ENCODE measurements around the gene GTF2A1L. TPM values are rescaled to one million over a fixed set of nuclear protein-coding genes. Genes with fewer than 3 reads are reported as not detected.

The GTF2A1L gene
- total RNA-seq, 3 donors from 2014 or later = 0.29 to 2.9 TPM; not detected in 1

GRCh38 chr2:48709096-48710034 lies 91.7 kb downstream of the GTF2A1L start:
- Histone ChIP-seq H3K36me3 (no peaks in the 10 kb centered on the region), H3K27me3 (no peaks in the 10 kb centered on the region), H3K4me1 (no peaks in the 10 kb centered on the region), H3K4me3 (no peak overlapping the region), H3K9me3 (no peaks in the 10 kb centered on the region), H3K27ac (no peak overlapping the region)
- intact Hi-C loops (cut with DNase I; ENCODE audit: low total_unique reads) = loop anchor here (5.0 to 10.0 kb wide), 2 partner anchors 192 to 705 kb away; no protein-coding TSS in a partner anchor
- no peak for DNase-seq (ENCODE audit: low spot score in 2 of 2)
- TF ChIP-seq POLR2A (IDR thresholded peaks at IDR 0.05) (no peak), POLR2AphosphoS5 (IDR thresholded peaks at IDR 0.05) (no peak)
- TF ChIP-seq, protein P1, sequence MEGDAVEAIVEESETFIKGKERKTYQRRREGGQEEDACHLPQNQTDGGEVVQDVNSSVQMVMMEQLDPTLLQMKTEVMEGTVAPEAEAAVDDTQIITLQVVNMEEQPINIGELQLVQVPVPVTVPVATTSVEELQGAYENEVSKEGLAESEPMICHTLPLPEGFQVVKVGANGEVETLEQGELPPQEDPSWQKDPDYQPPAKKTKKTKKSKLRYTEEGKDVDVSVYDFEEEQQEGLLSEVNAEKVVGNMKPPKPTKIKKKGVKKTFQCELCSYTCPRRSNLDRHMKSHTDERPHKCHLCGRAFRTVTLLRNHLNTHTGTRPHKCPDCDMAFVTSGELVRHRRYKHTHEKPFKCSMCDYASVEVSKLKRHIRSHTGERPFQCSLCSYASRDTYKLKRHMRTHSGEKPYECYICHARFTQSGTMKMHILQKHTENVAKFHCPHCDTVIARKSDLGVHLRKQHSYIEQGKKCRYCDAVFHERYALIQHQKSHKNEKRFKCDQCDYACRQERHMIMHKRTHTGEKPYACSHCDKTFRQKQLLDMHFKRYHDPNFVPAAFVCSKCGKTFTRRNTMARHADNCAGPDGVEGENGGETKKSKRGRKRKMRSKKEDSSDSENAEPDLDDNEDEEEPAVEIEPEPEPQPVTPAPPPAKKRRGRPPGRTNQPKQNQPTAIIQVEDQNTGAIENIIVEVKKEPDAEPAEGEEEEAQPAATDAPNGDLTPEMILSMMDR (IDR thresholded peaks at IDR 0.05) = no peak

- TF ChIP-seq, protein P1 (IDR thresholded peaks at IDR 0.05) = no peak
- TF ChIP-seq POLR2A (IDR thresholded peaks at IDR 0.05) (no peak), POLR2AphosphoS5 (IDR thresholded peaks at IDR 0.05) (no peak)
- Histone ChIP-seq H3K27ac (no peak overlapping the region), H3K9me3 (no peaks in the 10 kb centered on the region), H3K4me1 (no peaks in the 10 kb centered on the region), H3K36me3 (no peaks in the 10 kb centered on the region), H3K4me3 (no peak overlapping the region), H3K27me3 (no peaks in the 10 kb centered on the region)
- intact Hi-C loops (cut with DNase I; ENCODE audit: low total_unique reads) = loop anchor here (5.0 kb wide), 1 partner anchor 194 kb away; no protein-coding TSS in a partner anchor
- no peak for DNase-seq (ENCODE audit: low spot score in 2 of 2)
Measured at GRCh38 chr2:48711343-48711742, 93.7 kb downstream of the GTF2A1L start.

DNA sequence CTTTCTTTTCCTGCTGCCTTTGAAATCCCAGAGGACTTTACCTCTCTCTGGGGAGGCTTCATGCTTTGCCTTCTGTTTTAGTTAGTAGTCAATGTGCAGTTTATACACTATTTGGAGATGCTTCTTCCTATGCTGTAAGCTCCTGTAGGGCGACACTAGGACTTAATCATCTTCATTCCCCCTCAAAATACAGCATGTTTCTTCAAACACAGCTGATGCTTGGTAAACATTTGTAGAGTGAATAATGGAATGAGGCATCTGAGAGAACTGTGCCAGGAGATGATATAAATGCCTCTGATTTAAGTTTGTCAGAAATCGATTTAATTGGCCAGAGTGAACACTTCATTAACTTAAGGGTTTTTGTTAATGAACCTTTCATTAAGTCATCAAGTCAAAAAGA lies 94.5 kb downstream of the GTF2A1L start:
- TF ChIP-seq, protein P1 (IDR thresholded peaks at IDR 0.05) = no peak
- no peak for TF ChIP-seq POLR2A (IDR thresholded peaks at IDR 0.05)
- no peak for TF ChIP-seq POLR2AphosphoS5 (IDR thresholded peaks at IDR 0.05)

DNA sequence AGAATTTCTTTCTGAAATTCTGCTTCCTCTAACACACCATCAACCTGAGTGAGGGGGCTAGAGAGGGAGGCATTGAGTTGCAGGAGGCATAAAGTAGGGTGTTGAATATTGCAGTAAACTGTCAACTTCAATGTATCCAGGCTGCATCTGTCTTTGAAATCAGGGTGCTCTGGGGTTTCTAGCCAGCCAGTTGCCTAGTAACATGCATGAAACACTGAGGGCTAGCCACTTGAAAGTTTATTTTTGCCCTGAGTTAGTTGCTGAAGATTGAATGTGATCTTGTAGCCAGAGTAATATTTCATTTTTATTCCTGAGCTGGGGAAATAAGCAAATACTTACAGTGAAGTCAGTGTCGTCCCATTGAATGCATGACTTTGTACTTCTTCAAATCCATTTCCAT lies 96.0 kb downstream of the GTF2A1L start:
- H3K27me3 ChIP-seq = no peaks in the 10 kb centered on the region
- no peak overlapping the region for H3K27ac ChIP-seq
- no peaks in the 10 kb centered on the region for H3K36me3 ChIP-seq
- H3K4me3 ChIP-seq = no peak overlapping the region
- intact Hi-C loops (cut with DNase I; ENCODE audit: low total_unique reads) = loop anchor here (5.0 kb wide), 1 partner anchor 196 kb away; no protein-coding TSS in a partner anchor
- TF ChIP-seq, protein P1 (IDR thresholded peaks at IDR 0.05) = no peak
- TF ChIP-seq POLR2AphosphoS5 (IDR thresholded peaks at IDR 0.05) = no peak
- no peak for TF ChIP-seq POLR2A (IDR thresholded peaks at IDR 0.05)
- no peaks in the 10 kb centered on the region for H3K9me3 ChIP-seq
- H3K4me1 ChIP-seq = no peaks in the 10 kb centered on the region
- DNase-seq (ENCODE audit: low spot score in 2 of 2) = no peak

More for the DNA sequence above, 94.5 kb downstream of the GTF2A1L start:
- Histone ChIP-seq H3K9me3 (no peaks in the 10 kb centered on the region), H3K4me1 (no peaks in the 10 kb centered on the region), H3K27ac (no peak overlapping the region), H3K4me3 (no peak overlapping the region), H3K36me3 (no peaks in the 10 kb centered on the region), H3K27me3 (no peaks in the 10 kb centered on the region)
- no peak for DNase-seq (ENCODE audit: low spot score in 2 of 2)
- intact Hi-C loops (cut with DNase I; ENCODE audit: low total_unique reads) = loop anchor here (5.0 kb wide), 1 partner anchor 195 kb away; no protein-coding TSS in a partner anchor

- no peaks in the 10 kb centered on the region for H3K4me1 ChIP-seq
Measured at GRCh38 chr2:48714245-48714644, 96.6 kb downstream of the GTF2A1L start.

More at GRCh38 chr2:48714245-48714644, 96.6 kb downstream of the GTF2A1L start:
- H3K27ac ChIP-seq = no peak overlapping the region
- no peak overlapping the region for H3K4me3 ChIP-seq
- intact Hi-C loops (cut with DNase I; ENCODE audit: low total_unique reads) = loop anchor here (5.0 kb wide), 1 partner anchor 197 kb away; no protein-coding TSS in a partner anchor
- no peaks in the 10 kb centered on the region for H3K27me3 ChIP-seq
- no peaks in the 10 kb centered on the region for H3K36me3 ChIP-seq
- DNase-seq (ENCODE audit: low spot score in 2 of 2) = no peak
- TF ChIP-seq POLR2AphosphoS5 (IDR thresholded peaks at IDR 0.05) (no peak), POLR2A (IDR thresholded peaks at IDR 0.05) (no peak)
- TF ChIP-seq, protein P1 (IDR thresholded peaks at IDR 0.05) = no peak
- H3K9me3 ChIP-seq = no peaks in the 10 kb centered on the region

Measured in breast epithelium (tissue), 4 donors.